NT2/D1 (cell line): ENCODE data around the gene KCNJ9.
"Not testable (repeated sequence)": the region's sequence is repeated elsewhere in the genome, so short reads cannot be mapped to it uniquely, and the experiment has no call there.

Experiments used
- SUZ12 ChIP-seq: IDR thresholded peaks from 2 replicates; pipeline ENCODE4 v1.6.1; 2011; ENCODE audit not compliant: insufficient read length, insufficient read depth; ENCODE audit errors: extremely low read depth
- YY1 ChIP-seq: IDR thresholded peaks from 2 replicates; pipeline ENCODE4 v1.6.1; 2011; ENCODE audit not compliant: insufficient read length, insufficient read depth
- ZNF274 ChIP-seq: IDR thresholded peaks from 2 replicates; pipeline ENCODE4 v1.6.1; 2011; ENCODE audit warnings: mild to moderate bottlenecking, low read depth, low read length

DNA sequence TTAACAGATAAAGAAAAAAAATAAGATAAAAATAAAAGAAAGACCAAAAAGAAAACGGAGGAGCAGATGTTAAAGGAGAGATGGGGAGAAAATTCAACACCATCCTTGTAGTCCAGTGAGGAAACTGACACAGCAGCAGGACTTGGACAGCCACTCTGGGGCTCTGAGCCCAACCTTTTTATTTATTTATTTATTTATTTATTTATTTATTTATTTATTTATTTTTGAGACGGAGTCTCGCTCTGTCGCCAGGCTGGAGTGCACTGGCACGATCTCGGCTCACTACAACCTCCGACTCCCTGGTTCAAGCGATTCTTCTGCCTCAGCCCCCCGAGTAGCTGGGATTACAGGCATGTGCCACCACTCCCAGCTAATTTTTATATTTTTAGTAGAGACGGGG lies 30.1 kb downstream of the KCNJ9 start:
- TF ChIP-seq SUZ12, YY1, ZNF274: not testable (repeated sequence)
